Measurements from ENCODE around the gene UNC79. TPM values are rescaled to one million over a fixed set of nuclear protein-coding genes. Genes with fewer than 3 reads are reported as not detected.

The UNC79 gene
- total RNA-seq, 4 donors from 2014 or later, result 0.06 to 0.24 (median 0.19) TPM; not detected in 1

DNA sequence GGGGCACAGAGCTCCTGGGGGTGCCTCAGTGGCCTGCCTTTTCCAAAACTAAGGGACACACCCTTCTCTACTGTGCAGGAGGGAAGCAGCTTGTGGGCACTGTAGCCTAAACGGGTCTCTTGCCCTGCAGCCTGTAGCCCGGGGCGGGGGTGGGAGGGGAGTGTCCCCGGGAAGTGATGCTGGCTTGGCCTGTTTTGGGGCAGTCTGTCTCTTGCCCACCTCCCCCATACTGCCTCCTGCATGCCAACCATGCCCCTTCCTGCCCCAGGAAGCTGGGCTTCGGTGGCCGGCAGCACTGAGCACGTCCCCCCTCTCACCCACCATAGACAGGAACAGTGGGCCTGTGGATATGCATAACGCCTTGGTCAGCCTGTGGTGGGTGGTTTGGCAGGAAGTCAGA is 314.1 kb downstream of the UNC79 start:
- ATAC-seq (ENCODE audit: low FRiP score) (no peak), DNase-seq (ENCODE audit: low spot score) (no peak)
- TF ChIP-seq, protein P1, sequence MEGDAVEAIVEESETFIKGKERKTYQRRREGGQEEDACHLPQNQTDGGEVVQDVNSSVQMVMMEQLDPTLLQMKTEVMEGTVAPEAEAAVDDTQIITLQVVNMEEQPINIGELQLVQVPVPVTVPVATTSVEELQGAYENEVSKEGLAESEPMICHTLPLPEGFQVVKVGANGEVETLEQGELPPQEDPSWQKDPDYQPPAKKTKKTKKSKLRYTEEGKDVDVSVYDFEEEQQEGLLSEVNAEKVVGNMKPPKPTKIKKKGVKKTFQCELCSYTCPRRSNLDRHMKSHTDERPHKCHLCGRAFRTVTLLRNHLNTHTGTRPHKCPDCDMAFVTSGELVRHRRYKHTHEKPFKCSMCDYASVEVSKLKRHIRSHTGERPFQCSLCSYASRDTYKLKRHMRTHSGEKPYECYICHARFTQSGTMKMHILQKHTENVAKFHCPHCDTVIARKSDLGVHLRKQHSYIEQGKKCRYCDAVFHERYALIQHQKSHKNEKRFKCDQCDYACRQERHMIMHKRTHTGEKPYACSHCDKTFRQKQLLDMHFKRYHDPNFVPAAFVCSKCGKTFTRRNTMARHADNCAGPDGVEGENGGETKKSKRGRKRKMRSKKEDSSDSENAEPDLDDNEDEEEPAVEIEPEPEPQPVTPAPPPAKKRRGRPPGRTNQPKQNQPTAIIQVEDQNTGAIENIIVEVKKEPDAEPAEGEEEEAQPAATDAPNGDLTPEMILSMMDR (IDR thresholded peaks at IDR 0.05), result no peak

DNA sequence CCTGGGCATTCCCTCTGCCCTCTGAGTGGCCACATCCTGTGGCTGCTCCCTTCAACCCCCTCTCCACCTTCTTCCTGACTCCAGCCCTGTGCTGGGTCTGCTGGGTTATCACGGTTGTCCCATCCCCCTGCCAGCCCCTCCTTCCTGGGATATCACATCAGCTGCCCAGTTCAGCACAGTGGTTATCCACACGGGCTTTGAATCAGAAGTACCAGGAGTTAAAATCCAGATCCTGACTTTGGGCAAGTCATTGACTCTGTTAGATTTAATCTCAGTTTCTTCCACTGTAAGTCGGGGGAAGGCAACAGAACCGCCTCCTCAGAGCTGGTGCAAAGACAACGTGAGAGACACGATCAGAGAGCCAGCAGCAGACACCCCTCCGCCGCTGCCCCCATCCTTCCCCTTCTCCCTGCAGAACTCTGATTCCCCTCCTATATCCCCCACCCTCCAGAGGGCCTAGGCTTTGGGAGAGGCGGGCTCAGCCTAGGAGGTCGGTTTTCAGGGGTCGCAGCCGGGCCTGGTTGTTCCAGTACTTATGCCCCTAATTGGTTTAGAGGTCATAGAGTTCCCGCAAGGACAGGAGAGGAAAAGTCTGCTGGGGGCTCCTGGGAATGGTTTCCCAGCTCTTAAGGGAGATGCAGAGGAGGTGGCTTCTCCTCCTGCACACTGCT is 315.0 kb downstream of the UNC79 start:
- ATAC-seq (ENCODE audit: low FRiP score), result no peak
- DNase-seq (ENCODE audit: low spot score), result no peak

DNA sequence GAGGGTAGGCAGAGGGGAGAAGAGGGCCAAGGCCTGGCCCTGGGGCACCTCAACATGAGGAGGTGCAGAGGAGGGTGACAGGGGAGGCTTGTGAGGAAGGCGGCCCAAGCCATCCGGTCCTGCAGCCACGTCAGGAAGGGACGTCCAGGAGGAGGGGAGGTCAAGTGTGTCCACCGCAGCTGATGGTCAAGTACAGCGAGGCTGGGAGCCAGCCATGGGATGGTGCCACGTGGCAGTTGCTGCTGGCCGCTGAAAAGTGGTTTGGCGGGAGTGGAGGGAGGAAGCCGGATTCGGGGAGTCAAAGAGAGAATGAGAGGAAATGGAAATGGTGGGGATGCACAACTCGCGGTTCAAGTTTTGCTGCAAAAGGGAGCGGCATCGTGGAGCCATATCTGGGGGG is 316.4 kb downstream of the UNC79 start:
- ATAC-seq (ENCODE audit: low FRiP score) (no peak), DNase-seq (ENCODE audit: low spot score) (no peak)
- TF ChIP-seq, protein P1 (IDR thresholded peaks at IDR 0.05), result no peak

More for the DNA sequence above, 315.0 kb downstream of the UNC79 start:
- TF ChIP-seq, protein P1 (IDR thresholded peaks at IDR 0.05), result no peak

DNA sequence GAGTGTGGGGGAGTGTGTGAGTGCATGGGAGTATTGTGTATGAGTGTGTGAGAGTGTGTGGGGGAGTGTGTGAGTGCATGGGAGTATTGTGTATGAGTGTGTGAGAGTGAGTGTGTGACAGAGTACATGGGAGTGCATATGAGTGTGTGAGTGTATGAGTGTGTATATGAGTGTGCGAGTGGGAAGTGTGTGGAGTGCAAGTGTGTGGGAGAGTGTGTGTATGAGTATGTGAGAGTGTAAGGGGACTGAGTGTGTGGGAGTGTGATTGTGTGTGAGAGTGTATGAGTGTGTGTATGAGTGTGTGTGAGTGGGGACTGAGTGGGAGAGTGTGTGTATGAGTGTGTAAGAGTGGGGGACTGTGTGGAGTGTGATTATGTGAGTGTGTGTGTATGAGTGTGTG is 316.8 kb downstream of the UNC79 start:
- ATAC-seq (ENCODE audit: low FRiP score) (no peak), DNase-seq (ENCODE audit: low spot score) (no peak)
- TF ChIP-seq, protein P1 (IDR thresholded peaks at IDR 0.05), result no peak

DNA sequence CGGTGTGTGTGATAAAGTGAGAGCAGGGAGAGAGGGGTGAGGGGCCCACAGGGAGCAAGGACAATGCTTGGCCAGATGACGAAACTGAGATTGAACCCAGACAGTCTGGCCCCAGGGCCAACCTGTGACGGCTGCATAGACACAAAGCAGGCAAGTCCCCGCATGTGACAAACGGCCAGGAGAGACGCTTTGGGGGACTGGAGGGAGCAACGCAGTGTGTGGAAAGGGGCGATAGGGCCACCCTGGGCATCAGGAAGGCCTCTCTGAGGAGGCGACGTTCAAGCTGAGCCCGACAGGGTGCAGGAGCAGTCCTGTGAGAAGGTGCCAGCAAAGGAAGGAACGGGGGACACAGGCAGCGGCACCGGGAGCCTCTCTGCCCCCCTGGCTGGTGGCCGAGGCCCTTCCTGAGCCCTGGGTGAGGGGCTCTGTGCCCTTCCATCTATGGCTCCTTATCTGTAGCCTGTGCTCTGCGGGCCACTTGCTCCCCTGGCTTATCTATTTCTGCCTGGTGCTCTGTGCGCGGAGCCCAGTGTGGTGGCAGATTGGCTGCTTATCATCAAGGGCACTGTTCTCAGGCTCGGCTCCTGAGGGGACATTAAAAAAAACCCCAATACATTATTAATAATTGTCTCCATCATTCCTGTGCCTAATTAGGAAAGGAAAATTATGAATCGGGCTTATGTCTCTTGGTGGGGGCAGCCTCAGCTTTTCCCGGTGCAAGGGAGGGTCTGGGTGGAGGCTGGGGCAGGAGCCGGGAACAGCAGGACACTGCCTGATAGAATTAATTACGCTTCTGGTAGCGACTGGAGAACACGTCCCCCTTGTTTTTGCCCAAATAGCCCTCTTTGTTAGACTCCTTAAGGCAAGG is 317.7 kb downstream of the UNC79 start:
- TF ChIP-seq, protein P1 (IDR thresholded peaks at IDR 0.05), result no peak
- DNase-seq (ENCODE audit: low spot score) (no peak), ATAC-seq (ENCODE audit: low FRiP score) (no peak)

DNA sequence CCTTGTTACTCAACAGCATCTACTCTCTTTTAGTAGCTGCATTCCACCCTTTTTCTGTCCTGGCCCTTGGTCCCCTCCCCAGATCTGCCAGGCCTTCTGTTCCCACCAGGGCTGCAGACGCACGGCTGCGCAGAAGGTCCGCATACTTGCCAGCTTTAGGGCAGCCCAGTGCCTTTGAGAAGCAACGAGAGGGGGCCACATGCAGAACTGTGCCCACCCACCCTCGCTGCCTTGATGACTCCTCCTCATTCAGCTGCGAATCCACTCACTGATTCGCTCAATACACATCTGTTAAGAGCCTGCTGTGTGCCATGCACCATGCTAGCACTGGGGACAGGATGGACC is 318.3 kb downstream of the UNC79 start:
- ATAC-seq (ENCODE audit: low FRiP score), result no peak
- TF ChIP-seq, protein P1 (IDR thresholded peaks at IDR 0.05), result no peak
- DNase-seq (ENCODE audit: low spot score), result no peak

All from omental fat pad (tissue), 4 donors.